Activated CD4-positive, alpha-beta T cell treated with anti-CD3 and anti-CD28 coated beads, Interleukin-2, amount 50 U/mL, for 1 hour (primary cell): ENCODE measurements around the gene DTWD1.
"Not testable (repeated sequence)": the region's sequence is repeated elsewhere in the genome, so short reads cannot be mapped to it uniquely, and the experiment has no call there.

Experiments used
- DNase-seq: peaks from one replicate; pipeline ENCODE4 v3.0.0-alpha.2; 2020

Gene DTWD1

GRCh38 chr15:49646891-49647290, 26.0 kb downstream of the DTWD1 start:
- no peak for DNase-seq

- no peak for DNase-seq
These were observed 29.1 kb downstream of the DTWD1 start for GRCh38 chr15:49649987-49650386.

GRCh38 chr15:49650676-49651075, 29.8 kb downstream of the DTWD1 start:
- DNase-seq, result no peak

- DNase-seq, result no peak
These were observed 32.1 kb downstream of the DTWD1 start for GRCh38 chr15:49652922-49653321.

GRCh38 chr15:49656734-49657133, 35.9 kb downstream of the DTWD1 start:
- DNase-seq, result no peak

- no peak for DNase-seq
These were observed 43.9 kb downstream of the DTWD1 start for GRCh38 chr15:49664716-49665115.

- not testable (repeated sequence) for DNase-seq
These were observed 45.6 kb downstream of the DTWD1 start for GRCh38 chr15:49666486-49666885.

GRCh38 chr15:49669288-49669687, 48.4 kb downstream of the DTWD1 start:
- DNase-seq, result no peak

- DNase-seq, result no peak
These were observed 53.0 kb downstream of the DTWD1 start for GRCh38 chr15:49673861-49674260.

- no peak for DNase-seq
These were observed 53.5 kb downstream of the DTWD1 start for GRCh38 chr15:49674370-49674769.

- no peak for DNase-seq
These were observed 54.2 kb downstream of the DTWD1 start for GRCh38 chr15:49675041-49675440.

GRCh38 chr15:49678655-49679054, 57.8 kb downstream of the DTWD1 start:
- DNase-seq, result no peak

GRCh38 chr15:49686599-49686998, 65.8 kb downstream of the DTWD1 start:
- no peak for DNase-seq

GRCh38 chr15:49688135-49688790, 67.4 kb downstream of the DTWD1 start:
- DNase-seq, result no peak

- no peak for DNase-seq
These were observed 71.8 kb downstream of the DTWD1 start for GRCh38 chr15:49692514-49693090.

GRCh38 chr15:49693498-49693897, 72.7 kb downstream of the DTWD1 start:
- DNase-seq, result no peak

- DNase-seq, result no peak
These were observed 75.6 kb downstream of the DTWD1 start for GRCh38 chr15:49696433-49696832.

GRCh38 chr15:49697121-49697520, 76.3 kb downstream of the DTWD1 start:
- no peak for DNase-seq

- DNase-seq, result not testable (repeated sequence)
These were observed 82.1 kb downstream of the DTWD1 start for GRCh38 chr15:49702982-49703381.
